Right kidney (tissue), 1 donor: ENCODE results near the gene BROX.
"Not testable (repeated sequence)": the region's sequence is repeated elsewhere in the genome, so short reads cannot be mapped to it uniquely, and the experiment has no call there.

Source experiments
- DNase-seq: peaks from one replicate; pipeline ENCODE4 v3.0.0-alpha.2; 2016

Gene BROX

GRCh38 chr1:222728746-222729145 is 16.4 kb downstream of the BROX start:
- DNase-seq, result no peak

- DNase-seq, result no peak
These were observed 18.5 kb downstream of the BROX start for GRCh38 chr1:222730866-222731265.

- no peak for DNase-seq
These were observed 20.1 kb downstream of the BROX start for GRCh38 chr1:222732216-222733159.

GRCh38 chr1:222734740-222735139 is 22.4 kb downstream of the BROX start:
- no peak for DNase-seq

- no peak for DNase-seq
These were observed 24.1 kb downstream of the BROX start for GRCh38 chr1:222736470-222736869.

- no peak for DNase-seq
These were observed 24.6 kb downstream of the BROX start, which contains the start of gene FAM177B for GRCh38 chr1:222736972-222737371. Gene FAM177B, plus strand, starts transcription at chr1:222737202. Its CDS starts 9,344 bp downstream, at chr1:222746546.

GRCh38 chr1:222739465-222739864 is 27.1 kb downstream of the BROX start:
- DNase-seq, result no peak

- no peak for DNase-seq
These were observed 27.6 kb downstream of the BROX start for GRCh38 chr1:222739929-222740328.

GRCh38 chr1:222741630-222742457 is 29.5 kb downstream of the BROX start:
- not testable (repeated sequence) for DNase-seq

- DNase-seq, result no peak
These were observed 37.6 kb downstream of the BROX start for GRCh38 chr1:222749927-222750326.

GRCh38 chr1:222750651-222751050 is 38.3 kb downstream of the BROX start:
- no peak for DNase-seq

- DNase-seq, result no peak
These were observed 38.9 kb downstream of the BROX start for GRCh38 chr1:222751255-222751654.

GRCh38 chr1:222754366-222755139 is 42.2 kb downstream of the BROX start:
- DNase-seq, result no peak

- no peak for DNase-seq
These were observed 45.4 kb downstream of the BROX start for GRCh38 chr1:222757646-222758268.

- no peak for DNase-seq
These were observed 47.2 kb downstream of the BROX start for GRCh38 chr1:222759451-222760035.

- no peak for DNase-seq
These were observed 48.7 kb downstream of the BROX start for GRCh38 chr1:222761083-222761482.

GRCh38 chr1:222762178-222762577 is 49.8 kb downstream of the BROX start:
- not testable (repeated sequence) for DNase-seq

- no peak for DNase-seq
These were observed 54.8 kb downstream of the BROX start for GRCh38 chr1:222767152-222767571.

GRCh38 chr1:222768592-222768991 is 56.2 kb downstream of the BROX start:
- DNase-seq, result no peak

- DNase-seq, result no peak
These were observed 56.8 kb downstream of the BROX start for GRCh38 chr1:222769181-222769580.

GRCh38 chr1:222769971-222770620 is 57.7 kb downstream of the BROX start:
- no peak for DNase-seq
